GM12891 (cell line): Measurements from ENCODE around the gene MMEL1.

Experiments used
- POLR2A ChIP-seq: IDR thresholded peaks from 2 replicates; pipeline ENCODE4 v1.6.1; 2011; ENCODE audit warnings: low read depth, low read length, control low read depth
- POLR2AphosphoS5 ChIP-seq: IDR thresholded peaks from 2 replicates; pipeline ENCODE4 v1.6.1; 2011; ENCODE audit warnings: low read depth, low read length, control low read depth
- TAF1 ChIP-seq: IDR thresholded peaks from 2 replicates; pipeline ENCODE4 v1.6.1; 2011; ENCODE audit warnings: low read depth, low read length, control low read depth

DNA sequence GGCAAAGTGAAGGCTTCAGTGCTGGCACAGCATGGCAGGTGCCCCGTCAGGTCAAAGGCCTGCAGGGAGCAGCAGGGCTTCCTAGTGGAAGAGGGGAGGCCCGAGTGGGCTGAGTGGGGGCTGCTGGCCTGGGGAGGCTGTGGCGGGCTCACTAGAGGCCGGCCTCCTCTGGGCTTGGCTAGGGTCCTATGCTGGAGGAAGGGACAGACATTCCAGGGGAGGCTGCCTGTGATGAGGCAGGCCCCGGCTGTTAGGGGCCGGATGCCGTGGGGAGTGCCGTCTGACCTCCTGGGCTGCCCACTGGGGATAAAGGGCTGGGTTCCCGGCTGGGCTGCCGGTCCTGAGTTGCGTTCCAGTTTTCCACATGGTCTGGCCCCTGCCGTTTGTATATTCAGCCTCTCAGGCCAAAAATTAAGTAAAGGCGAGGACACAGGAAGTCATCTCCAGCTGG, 25.1 kb downstream of the MMEL1 start:
- TF ChIP-seq POLR2A (no peak), POLR2AphosphoS5 (no peak), TAF1 (no peak)
